Gastrocnemius medialis (tissue), 4 donors: ENCODE results near the gene DENND2C. TPM values are rescaled to one million over a fixed set of nuclear protein-coding genes. Genes with fewer than 3 reads are reported as not detected.

Source experiments
- ATAC-seq, 2 donors: fragments of 150-250 bp; one replicate each; pipeline ENCODE4 v1.9.1; 2016
- DNase-seq, 2 donors: peaks; one replicate each; pipeline ENCODE4 v3.0.0-alpha.2; 2019
- H3K27ac ChIP-seq, 4 donors: fragments of 200-600 bp; sonication (generic); 1 replicate in 1 of 4; 2 replicates in 3 of 4; pipeline ENCODE4 v1.5.1; 2016 to 2018; ENCODE audit warnings: mild to moderate bottlenecking in 2 of 4, moderate library complexity in 1 of 4
- H3K27me3 ChIP-seq, 3 donors: fragments of 200-600 bp; sonication (generic) in 2 of 3; 1 replicate in 1 of 3; 2 replicates in 2 of 3; pipeline versions ENCODE4 v1.5.1 to v1.6.0; 2016 to 2019; ENCODE audit warnings: mild to moderate bottlenecking in 1 of 3, moderate library complexity in 1 of 3
- H3K36me3 ChIP-seq, 2 donors: fragments of 200-600 bp; sonication (generic) in 1 of 2; one replicate each; pipeline ENCODE4 v1.5.1; 2017 to 2018
- H3K4me1 ChIP-seq, 2 donors: fragments of 200-600 bp; sonication (generic) in 1 of 2; one replicate each; pipeline ENCODE4 v1.5.1; 2016 to 2017; ENCODE audit warnings: mild to moderate bottlenecking in 2 of 2
- H3K4me3 ChIP-seq, 4 donors: fragments of 200-600 bp; sonication (generic) in 3 of 4; 1 replicate in 1 of 4; 2 replicates in 3 of 4; pipeline ENCODE4 v1.5.1; 2016 to 2019; ENCODE audit warnings: mild to moderate bottlenecking in 2 of 4
- H3K9me3 ChIP-seq, 3 donors: fragments of 200-600 bp; sonication (generic) in 2 of 3; 1 replicate in 1 of 3; 2 replicates in 2 of 3; pipeline ENCODE4 v1.5.1; 2016 to 2019
- CTCF ChIP-seq, 5 experiments: fragments of 450-650 bp in 3 of 5; fragments of 200-600 bp in 2 of 5; sonication (generic) in 2 of 5; IDR thresholded peaks in 4 of 5; conservative IDR thresholded peaks in 1 of 5; 1 replicate in 4 of 5; 2 replicates in 1 of 5; pipeline ENCODE4 v1.5.1; 2016 to 2019; ENCODE audit warnings: antibody characterized with exemption in 5 of 5, mild to moderate bottlenecking in 3 of 5, moderate library complexity in 3 of 5
- POLR2A ChIP-seq, 2 donors: fragments of 450-650 bp; IDR thresholded peaks; one replicate each; pipeline ENCODE4 v1.6.1; 2017; ENCODE audit warnings: antibody characterized with exemption in 2 of 2, mild to moderate bottlenecking in 2 of 2, moderate library complexity in 2 of 2
- in situ Hi-C, 4 donors: fragments of 200-750 bp; cut with MboI; loops; one replicate each; pipeline versions ENCODE4 v1.15.0 to v1.8.0; 2017; ENCODE audit warnings: low sequenced_read_pairs in 4 of 4
- intact Hi-C: fragments of 100-400 bp; cut with DNase I; formaldehyde crosslinking; loops from one replicate; pipeline ENCODE4 v1.15.1; 2023; ENCODE audit warnings: low total_unique reads
- total RNA-seq, 4 donors: library from RNA; depleted of rRNA; stranded (reverse); fragments of >200 nt; gene quantifications; one replicate each; pipeline versions ENCODE4 v1.1.0 to v1.2.3, GENCODE V29; 2016

The DENND2C gene
- total RNA-seq, 4 donors from 2014 or later: 4.7 to 20.7 (median 17.4) TPM

- TF ChIP-seq POLR2A (IDR thresholded peaks at IDR 0.05) (no peak), CTCF (IDR thresholded peaks at IDR 0.05 in 4 of 5, conservative IDR thresholded peaks at IDR 0.05 in 1 of 5) (no peak)
- DNase-seq: no peak
- no peaks in the 10 kb centered on the region for H3K27me3 ChIP-seq
- no peaks in the 10 kb centered on the region for H3K4me1 ChIP-seq
- no peak for ATAC-seq
- intact Hi-C loops (no loop called here), in situ Hi-C loops (no loop called here)
- H3K9me3 ChIP-seq: no peaks in the 10 kb centered on the region
- peaks cover 0 to 99% of the 10 kb centered on the region in 2 donors for H3K36me3 ChIP-seq
- H3K4me3 ChIP-seq: no peak overlapping the region
- no peak overlapping the region for H3K27ac ChIP-seq
Measured at GRCh38 chr1:114620419-114620818, 49.4 kb downstream of the DENND2C start.

GRCh38 chr1:114618606-114619005, 51.2 kb downstream of the DENND2C start:
- no peak for DNase-seq
- Histone ChIP-seq H3K4me3 (no peak overlapping the region), H3K4me1 (no peaks in the 10 kb centered on the region), H3K9me3 (no peaks in the 10 kb centered on the region), H3K27ac (peak overlapping the region in 1 of 4 donors; percentile 46), H3K27me3 (no peaks in the 10 kb centered on the region), H3K36me3 (peaks cover 3 to 99% of the 10 kb centered on the region in 2 donors)
- in situ Hi-C loops (no loop called here), intact Hi-C loops (no loop called here)
- TF ChIP-seq POLR2A (IDR thresholded peaks at IDR 0.05) (no peak), CTCF (IDR thresholded peaks at IDR 0.05 in 4 of 5, conservative IDR thresholded peaks at IDR 0.05 in 1 of 5) (no peak)
- ATAC-seq: no peak

- TF ChIP-seq CTCF (IDR thresholded peaks at IDR 0.05 in 4 of 5, conservative IDR thresholded peaks at IDR 0.05 in 1 of 5) (no peak), POLR2A (IDR thresholded peaks at IDR 0.05) (no peak)
- peak overlapping the region in 2 of 4 donors; percentile 25 to 54 for H3K27ac ChIP-seq
- H3K9me3 ChIP-seq: no peaks in the 10 kb centered on the region
- H3K4me1 ChIP-seq: no peaks in the 10 kb centered on the region
- ATAC-seq (no peak), DNase-seq (no peak)
- in situ Hi-C loops: no loop called here
- intact Hi-C loops: no loop called here
- no peak overlapping the region for H3K4me3 ChIP-seq
- H3K36me3 ChIP-seq: peaks cover 3 to 78% of the 10 kb centered on the region in 2 donors
- no peaks in the 10 kb centered on the region for H3K27me3 ChIP-seq
Measured at GRCh38 chr1:114610546-114611245, 59.2 kb downstream of the DENND2C start.

DNA sequence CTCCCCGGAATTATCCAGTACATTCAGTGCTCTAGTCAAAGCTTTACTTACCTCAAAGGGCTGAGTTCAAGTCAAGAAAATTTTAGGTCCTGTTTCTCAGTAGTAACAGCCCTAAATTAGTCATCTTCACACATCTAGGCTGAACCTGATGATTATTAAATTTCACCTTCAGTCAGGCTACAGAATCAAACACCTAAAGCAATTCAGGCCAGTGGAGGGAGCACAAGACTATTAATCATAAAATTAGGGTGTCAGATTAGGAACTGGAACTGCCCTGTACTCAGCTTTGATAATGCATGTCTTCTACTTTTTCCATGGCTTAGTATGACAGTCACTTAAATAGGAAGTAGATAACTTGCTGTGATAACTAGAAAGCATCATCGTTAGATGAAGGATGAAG, 60.0 kb downstream of the DENND2C start:
- ATAC-seq: no peak
- Histone ChIP-seq H3K4me1 (no peaks in the 10 kb centered on the region), H3K9me3 (no peaks in the 10 kb centered on the region), H3K4me3 (no peak overlapping the region), H3K36me3 (peaks cover 0 to 78% of the 10 kb centered on the region in 2 donors), H3K27ac (peak overlapping the region in 1 of 4 donors; percentile 54), H3K27me3 (no peaks in the 10 kb centered on the region)
- no peak for DNase-seq
- TF ChIP-seq POLR2A (IDR thresholded peaks at IDR 0.05) (no peak), CTCF (IDR thresholded peaks at IDR 0.05 in 4 of 5, conservative IDR thresholded peaks at IDR 0.05 in 1 of 5) (no peak)
- in situ Hi-C loops (no loop called here), intact Hi-C loops (no loop called here)
